Measurements from ENCODE around the gene HYI.
"Not testable (repeated sequence)": the region's sequence is repeated elsewhere in the genome, so short reads cannot be mapped to it uniquely, and the experiment has no call there.

Gene HYI

DNA sequence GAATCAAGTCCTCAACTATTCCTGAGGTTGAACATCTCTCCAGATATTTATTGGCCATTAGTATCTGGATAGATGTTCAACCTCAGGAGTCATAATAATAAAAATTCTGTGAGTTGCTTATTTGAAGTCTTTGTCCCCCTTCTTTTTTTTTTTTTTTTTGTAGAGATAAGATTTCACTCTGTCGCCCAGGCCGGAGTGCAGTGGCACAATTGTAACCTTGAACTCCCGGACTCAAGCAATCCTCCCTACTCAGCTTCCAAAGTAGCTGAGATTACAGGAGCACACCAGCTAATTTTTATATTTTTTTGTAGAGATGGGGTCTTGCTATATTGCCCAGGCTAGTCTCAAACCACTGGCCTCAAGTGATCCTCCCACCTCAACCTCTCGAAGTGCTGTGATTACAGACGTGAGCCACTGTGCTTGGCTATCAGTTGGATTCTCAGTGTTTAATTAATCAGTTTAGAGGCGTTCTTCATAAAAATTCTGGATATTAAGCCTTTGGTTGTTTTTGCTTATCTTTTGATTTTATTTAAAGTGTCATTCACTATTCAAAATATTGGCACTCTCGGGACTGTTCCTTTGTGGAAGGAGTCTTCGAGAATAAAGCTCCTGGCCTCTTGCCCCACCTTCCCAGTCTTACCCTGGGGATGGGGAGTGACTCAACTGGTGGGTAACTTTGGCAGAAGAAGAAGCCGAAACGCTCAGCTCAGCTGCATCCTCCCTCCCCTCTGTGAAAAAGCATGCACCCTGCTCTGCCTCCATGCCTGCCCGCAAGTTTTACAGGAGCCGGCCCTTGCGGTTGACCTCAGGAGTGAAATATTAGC is 11.2 kb upstream of the HYI start:
- no peak for DNase-seq

DNA sequence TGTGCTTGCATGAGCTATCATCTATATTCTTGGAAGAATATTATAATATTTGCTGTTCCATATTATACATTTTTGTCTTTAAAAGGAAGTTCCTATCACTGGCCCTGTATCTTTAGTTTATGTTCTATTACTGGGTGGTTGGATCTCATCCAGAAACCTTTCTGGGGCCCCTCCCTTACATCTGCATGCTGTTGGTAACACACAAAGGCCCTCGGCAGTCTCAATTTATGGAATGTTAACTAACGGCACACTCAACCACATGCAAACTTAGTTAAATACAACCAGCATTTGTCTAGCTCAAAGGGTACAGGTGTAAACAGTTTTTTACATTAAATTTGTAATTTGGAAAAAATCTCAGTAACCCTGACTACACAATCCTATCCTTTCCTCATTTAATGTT is 9.7 kb upstream of the HYI start:
- DNase-seq = no peak

DNA sequence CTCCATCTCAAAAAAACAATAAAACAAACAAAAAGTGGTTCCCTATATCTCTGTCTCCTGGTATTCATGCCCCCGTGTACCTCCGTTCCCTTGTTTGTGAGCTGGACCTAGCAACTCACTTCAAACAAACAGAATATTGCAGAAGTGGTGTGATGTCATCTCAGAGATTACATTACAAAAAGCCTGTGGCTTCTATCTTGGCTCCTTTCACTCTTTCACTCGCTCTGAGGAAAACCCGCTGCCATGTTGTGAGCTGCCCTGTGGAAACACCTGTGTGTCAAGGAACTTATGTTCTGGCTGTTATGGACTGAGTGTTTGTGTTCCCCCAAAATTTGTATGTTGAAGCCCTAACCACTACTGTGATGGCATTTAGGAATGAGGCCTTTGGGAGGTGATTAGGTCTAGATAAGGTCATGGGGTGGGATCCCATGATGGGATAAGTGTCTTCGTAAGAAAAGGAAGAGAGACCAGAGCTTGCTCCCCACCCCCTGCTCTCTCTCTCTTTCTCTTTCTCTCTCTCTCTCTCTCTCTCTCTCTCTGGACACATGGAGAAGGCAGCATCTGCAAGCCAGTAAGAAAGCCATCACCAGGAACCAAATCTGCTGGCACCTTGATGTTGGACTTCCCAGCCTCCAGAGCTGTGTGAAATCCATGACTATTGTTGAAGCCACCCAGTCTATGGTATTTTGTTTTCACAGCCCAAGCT is 7.4 kb upstream of the HYI start:
- no peak for DNase-seq

DNA sequence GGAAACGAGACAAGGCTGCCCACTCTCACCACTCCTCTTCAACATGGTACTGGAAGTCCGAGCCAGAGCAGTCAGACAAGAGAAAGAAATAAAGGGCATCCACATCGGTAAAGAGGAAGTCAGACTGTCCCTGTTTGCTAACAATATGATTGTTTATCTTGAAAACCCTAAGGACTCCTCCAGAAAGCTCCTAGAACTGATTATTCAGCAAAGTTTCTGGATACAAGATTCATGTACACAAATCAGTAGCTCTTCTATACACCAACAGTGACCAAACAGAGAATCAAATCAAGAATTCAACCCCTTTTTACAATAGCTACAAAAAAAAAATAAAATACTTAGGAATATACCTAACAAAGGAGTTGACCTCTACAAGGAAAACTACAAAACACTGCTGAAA is 4.6 kb upstream of the HYI start:
- DNase-seq = not testable (repeated sequence)

DNA sequence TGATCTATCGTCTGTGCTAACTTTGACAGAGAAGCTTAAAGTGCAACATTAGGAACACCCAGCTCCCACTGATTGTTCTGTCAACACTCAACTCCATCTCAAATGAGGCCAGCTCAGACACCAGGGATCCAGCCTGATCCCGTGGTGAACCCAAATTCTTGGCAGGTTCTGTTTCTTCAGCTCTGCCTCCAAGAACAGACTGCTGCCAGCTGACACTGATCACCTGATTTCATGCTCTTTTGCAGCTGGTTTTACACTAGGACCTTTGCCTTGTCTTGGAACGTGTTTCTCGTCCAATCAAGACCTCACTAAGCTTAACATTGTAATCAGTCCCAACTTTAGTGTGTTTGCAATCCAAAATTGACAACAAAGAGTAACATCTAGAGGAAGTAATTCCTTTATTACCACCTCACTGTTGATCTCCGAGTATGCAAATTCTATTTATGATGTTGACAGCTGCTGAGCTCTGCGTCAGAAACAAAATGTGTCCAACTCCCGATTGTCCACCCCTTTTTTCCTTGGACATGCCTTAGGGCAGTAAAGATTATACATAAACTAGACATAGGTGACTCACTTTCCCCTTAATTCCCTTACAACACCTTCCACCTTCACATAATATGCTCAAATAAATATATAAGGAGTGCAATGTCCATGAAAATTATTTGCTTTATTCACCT is 1.6 kb upstream of the HYI start:
- DNase-seq = no peak

DNA sequence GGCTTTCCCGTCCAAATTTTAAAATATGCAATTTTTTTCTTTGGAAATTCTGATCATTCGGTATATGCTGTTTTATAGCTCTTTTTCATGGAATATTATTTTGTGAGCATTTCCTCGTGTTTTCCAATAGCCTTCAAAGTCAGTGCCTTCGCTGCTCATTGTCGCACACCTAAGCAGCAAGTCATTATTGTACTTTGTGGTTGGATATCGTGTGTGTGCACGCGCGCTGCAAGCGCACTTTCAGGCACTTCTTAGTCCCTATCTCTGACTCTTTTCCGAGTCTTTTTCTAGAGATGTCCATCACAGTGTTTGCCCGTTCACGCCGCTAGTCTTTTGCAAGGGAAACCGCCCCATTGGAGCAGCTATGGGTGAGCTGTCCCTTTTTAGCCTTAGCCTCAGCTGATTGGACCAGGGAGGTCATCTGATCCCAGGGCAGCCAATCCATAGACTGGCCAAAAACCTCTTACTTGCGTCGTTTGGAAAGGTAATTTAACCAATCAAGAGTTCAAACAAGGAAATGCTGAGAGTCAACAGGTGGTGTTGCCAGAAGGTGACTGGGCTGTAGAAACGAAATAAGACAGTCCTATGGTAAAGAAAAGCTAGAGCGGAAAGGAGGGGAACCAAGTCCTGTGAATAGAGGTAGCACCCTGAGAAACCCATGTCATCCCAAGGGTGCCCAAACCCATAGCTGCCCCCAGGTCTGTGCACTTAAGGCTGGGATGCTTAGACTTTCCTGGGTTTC is 710 bp upstream of the HYI start:
- DNase-seq = peak; percentile 11 to 63

DNA sequence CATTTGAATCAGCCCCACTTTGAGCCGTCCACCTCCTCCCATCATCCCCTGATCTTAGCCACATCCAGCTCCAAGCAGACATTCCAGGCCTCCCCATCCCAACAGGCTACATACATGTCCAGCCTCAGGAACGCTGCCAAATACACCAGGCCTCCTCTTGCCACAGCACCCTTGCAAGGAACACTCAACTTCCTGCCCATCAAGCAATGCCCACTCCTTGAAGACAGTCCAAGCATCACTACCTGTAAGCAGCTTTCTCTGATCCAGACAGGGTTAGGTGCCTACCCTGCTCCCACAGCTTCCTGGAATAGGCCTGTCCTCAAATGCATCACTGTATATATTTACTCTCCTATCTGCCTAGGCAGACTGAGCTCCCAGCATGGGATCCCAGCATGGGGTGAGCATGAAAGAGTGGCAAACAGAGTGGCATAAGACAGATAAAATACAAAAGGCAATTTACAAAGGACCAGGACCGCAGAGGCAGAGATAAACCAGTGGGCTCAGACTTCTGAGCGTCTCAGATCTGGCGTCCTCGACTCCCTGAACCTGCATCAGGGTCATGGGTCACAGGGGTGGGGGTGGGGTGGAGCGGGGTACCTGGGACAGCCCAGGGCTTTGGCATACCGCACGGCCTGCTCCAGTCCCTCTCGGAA is 816 bp downstream of the HYI start:
- no peak for DNase-seq

DNA sequence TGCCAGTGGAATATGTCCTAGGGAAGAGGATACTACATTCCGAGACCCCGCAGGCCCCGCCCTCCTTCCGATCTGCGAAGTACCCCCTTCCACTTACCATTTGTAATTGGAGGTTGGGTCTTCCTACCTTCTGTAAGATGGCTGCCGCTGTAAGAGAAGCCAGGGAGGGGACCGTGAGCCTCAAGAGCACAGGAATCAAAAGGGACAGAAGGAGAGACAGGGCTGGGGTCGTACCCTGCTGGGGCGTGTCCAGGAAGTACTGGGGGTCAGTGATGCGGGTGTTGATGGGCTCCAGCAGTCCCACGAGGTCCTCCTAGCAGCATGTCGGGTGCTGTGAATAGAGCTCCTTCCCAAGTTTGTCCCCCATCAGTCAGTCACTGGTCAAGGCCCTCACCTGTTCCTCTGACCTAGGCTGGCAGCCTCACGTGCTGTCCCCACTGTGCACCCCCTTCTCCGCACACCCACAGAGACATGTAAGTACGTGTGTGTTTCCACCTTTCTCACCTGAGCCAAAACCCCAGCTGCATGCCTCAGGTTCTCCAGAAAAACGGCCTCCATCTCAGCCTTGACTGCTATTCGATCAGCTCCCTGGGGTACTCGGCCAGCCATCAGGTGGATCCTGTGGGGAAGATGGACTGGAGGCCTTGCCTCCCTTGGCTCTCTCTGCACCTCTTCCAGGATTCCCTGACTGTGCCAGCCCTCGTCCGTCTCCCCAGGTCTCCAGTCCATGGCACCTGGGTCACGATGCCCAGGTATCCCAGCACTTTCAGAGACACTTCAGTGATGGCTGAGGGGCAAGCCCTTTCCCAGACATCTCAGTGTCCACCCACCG is 1.8 kb downstream of the HYI start:
- DNase-seq = no peak

DNA sequence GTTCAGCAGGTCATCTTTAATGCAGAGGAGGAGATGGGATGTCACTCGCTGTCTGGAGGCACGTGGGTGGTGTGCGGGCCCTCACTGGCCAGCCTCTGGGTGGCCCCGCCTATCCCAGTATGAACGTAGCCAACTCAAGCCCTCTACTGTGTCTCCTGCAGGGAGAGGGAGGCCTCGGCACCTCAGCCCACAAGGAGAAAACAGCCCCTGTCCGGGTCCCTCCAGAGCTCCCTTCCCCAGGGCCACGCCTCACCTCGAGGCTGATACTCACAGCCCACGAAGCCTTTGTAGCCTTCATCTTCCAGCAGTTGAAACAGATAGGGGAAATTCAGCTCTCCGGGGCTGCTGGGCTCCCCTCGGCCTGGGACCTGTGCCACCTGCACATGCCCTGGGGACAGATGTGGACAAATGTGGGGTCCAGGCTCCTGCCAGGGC is 2.6 kb downstream of the HYI start:
- no peak for DNase-seq

DNA sequence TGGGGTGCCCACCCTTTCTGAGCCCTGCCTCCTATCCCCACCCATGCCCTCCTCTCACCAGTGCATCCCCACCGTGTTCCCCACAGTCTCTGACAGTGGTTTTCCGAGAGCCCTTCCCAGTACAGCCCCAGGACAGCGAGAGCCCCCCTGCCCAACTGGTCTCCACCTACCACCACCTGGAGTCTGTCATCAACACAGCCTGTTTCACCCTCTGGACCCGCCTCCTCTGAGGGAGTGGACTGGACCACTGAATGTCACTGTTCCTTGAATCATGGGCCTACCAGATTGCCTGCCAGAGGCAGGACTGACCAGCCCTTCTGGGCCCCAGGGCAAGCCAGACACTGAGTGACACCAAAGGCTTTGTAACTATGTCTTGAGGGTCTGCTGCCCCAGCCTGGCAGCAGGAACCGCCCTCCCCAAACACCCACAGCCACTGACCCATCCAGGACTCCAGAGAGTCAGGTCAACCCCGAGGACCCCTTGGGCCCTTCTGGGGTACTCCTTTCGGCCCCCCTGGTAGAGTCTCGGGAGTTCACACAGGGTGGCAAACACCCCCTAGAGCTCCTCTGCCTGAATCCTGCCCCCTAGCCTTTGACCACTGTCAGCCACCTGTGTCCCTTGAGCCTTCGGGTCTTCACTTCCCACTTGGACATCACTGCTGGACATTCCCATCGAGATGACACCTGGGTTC is 3.3 kb downstream of the HYI start:
- no peak for DNase-seq

DNA sequence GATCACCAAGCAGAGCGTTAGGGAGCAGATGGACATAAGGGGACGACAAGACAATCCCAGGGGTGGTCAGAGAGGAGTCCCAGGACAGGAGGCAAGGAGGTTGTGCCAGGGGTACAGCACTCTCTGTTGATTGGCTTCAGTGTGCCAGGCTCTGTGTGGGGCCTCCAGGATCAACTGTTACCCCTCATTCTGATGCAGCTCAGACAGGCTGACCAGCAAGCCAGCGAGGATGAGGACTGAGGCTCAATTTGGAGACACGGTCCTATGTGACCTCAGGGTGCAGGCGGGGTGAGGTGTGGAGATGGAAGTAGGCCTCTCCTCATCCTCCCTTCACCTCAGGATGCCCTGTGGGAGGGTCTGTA is 4.0 kb downstream of the HYI start:
- no peak for DNase-seq

DNA sequence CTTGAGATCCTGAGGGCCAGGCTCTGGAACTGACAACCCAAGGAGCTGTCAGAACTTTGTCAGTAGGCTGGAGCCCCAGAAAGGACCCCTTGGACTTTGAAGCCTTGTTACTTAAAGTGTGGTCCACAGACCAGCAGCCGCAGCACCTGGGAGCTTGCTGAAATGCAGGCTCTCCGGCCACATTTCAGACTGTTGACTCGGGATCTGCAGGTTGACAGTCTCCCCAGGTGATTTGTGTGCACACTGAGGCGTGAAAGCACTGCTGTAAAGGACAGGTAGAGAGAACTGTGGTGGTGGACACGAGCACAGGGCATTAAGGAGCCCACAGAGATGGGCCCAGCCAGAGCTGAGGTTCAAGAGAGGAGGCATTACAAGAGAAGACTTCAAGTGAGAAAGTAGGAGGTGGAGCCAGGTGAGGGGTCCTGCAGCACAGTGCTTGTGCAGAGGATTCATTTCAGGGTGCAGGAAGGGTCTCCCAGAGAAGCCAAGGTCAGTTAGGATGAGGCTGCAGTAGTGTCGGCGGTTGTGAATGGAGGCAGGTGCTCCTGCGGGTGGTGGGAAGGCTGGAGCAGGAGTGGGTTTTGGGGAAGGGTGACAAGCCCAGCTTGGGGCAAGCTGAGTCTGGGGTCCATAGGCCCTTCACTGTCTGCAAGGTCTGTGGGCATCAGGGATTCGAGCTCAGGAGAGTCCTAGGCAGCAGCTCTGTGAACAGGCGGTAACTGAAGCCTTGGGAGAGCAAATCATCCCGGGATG is 4.6 kb downstream of the HYI start:
- DNase-seq = no peak

DNA sequence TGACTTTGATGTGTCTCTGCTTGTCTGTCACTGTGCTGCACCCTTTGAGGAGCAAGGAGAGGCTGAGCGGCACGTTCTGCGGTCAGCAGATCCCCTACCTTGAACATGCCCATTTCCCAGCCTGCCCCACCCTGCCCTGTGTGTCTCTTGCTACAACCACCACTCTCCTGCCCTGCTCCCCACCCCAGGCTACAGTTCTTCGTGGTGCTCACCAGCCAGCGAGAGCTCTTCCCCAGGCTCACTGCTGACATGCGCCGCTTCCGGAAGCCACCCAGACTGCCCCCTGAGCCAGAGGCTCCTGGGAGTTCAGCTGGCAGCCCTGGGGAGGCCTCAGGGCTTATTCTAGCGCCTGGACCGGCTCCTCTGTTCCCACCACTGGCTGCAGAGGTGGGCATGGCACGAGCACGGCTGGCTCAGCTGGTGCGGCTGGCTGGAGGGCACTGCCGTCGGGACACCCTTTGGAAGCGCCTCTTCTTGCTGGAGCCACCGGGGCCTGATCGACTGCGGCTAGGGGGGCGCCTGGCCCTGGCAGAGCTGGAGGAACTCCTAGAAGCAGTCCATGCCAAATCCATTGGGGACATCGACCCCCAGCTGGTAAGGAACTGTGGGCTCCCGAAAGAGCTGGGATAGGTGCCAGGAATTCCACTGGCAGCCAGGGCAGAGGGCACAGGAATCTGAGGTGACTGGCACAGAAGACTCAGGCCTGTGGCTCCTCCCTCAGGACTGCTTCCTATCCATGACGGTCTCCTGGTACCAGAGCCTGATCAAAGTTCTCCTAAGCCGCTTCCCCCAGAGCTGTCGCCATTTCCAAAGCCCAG is 5.6 kb downstream of the HYI start:
- DNase-seq = no peak

DNA sequence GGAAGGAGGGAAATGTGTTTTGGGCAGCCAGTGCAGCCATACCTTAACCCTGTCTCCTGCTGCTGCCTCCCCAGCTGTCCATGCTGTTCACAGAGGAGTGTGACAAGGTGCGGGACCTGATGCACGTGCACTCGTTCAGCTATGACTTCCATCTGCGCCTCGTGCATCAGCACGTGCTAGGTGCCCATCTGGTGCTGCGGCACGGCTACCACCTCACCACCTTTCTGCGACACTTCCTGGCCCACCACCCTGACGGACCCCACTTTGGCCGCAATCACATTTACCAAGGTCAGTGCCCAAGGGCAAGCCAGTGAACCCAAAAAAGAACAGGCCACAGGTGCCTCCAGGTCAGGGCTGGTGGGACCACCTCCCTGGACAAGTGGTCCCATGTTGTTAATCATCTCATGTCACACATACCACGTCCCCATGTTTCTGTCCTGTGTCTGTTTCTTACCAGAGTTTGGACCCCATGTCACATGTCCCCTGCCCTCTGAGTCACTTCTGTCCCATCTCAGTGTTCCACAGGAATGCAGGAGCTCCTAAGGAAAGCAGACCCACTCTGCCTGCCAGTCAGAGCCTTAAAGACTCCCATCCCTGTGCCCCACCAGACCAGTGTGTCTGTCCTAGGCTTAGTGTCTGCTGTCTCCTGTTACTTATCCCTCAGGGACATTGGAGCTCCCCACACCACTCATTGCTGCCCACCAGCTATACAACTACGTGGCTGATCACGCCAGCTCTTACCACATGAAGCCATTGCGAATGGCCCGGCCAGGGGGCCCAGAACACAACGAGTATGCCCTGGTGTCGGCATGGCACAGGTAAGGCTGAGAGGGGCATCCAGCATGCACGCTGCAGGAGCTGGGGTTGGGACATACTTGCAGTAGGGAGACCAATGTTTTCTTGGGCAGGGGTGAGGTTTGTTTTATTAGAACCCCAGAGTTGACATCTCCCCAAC is 6.6 kb downstream of the HYI start:
- no peak for DNase-seq

DNA sequence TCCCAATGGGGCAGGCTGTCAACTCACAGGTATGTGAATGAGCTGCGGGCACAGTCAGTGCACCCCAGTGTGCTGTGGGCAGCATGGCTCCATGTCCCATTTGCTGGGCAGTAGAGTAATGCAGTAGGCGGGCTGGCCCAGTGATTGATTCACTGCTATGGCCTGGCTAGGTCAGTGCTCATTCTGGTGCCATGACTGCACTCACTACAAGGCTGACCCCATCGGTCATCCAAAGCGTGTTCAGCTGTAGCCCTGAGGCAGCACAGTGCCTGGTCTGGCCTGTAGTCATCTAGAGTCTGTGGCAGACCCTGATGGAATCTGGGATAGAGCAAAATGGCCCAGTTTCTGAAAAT is 7.4 kb downstream of the HYI start:
- no peak for DNase-seq

DNA sequence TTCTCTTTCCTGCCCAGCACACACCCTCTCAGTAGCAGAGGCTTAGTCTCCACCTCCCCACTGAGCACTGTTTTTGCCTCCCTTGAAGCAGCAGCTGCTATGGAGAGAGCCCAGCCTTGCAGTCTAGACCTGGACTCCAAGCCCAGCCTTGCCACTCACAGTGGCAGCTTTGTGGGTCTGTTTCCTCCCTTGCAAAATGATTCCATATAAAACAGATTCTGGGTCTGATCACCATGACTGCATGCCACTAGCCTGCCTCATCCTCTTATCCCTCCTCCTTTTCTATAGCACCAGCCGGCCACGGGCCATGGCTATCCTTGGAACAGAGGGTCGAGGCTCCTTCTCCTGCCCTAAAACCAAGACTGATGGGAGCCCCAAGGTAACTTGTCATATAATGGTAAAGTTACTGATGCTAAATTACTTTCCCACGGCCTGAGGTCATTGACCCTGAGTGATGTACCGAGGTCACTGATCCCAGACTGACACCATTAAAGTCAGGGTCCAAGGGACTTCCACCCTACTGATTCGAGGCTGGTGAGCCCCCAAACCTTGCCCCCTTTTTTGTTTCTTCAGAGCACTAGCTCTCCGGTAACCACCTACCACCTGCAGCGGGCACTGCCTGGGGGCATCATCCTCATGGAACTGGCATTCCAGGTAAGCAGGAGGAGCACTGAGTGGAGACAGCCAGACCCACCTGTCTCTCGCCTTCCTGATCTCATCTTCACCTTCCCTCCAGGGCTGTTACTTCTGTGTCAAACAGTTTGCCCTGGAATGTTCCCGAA is 7.9 kb downstream of the HYI start:
- DNase-seq = no peak

DNA sequence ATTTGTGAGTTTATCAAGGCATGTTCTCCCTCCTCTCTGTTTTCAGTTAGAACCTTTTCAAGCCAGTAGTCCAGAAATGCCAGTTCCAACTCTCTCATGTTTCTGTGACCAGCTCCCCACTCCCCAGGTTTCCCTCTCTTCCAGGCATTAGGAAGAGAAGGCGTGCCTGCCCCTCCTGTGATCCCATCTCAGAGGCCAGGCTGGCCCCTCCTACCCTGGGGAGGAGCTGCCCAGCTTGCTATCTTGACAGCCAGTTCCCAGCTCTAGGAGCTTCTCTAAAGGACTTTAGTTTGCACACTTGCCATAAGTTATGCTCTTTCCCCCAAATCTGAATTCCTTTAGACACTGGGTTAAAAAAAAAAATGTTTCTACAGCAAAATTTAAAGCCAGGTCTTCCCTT is 8.9 kb downstream of the HYI start:
- DNase-seq = no peak
